ENCODE data around the gene ZRANB3. TPM values are rescaled to one million over a fixed set of nuclear protein-coding genes. Genes with fewer than 3 reads are reported as not detected.

The ZRANB3 gene
- total RNA-seq, 1 experiment from 2014 or later, result 15.9 TPM

- no peak for TF ChIP-seq HMGA2 (CRISPR knock-in tag; IDR thresholded peaks at IDR 0.05)
Measured at GRCh38 chr2:135218426-135218825, 312.6 kb downstream of the ZRANB3 start (continued).

DNA sequence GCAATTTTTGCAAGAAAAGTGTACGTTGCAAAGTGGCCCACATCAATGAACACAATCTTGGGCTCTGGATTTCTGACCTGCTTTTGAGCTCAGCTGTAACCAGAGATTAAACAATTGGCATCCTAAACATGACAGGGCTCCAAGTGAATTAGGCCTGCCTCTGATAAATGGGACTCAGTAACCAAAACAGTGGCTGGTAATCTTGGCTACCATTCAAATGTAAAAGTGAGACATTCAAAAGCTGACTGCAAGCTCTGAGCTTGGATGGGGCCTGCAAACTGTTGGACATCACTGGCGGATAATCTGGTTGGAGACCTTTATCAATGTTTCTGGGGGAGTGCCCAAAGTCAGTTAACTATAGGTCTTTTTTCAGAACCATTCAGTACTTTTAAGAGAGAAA lies 318.3 kb downstream of the ZRANB3 start:
- Mint-ChIP-seq H3K4me3 (no peak overlapping the region), H3K36me3 (peaks cover 10% of the 10 kb centered on the region), H3K4me1 (peaks cover 20% of the 10 kb centered on the region), H3K27me3 (ENCODE audit: low read depth) (no peaks in the 10 kb centered on the region), H3K27ac (peak overlapping the region; percentile 54; the same call in 1 of the 2 replicates), H3K9me3 (peaks cover 3% of the 10 kb centered on the region; the same call in 1 of the 2 replicates)
- POLR2A ChIA-PET, result interaction anchor here (0.6 kb wide), 1 partner anchor 41 kb away, joined by 3 read pairs; no protein-coding TSS in a partner anchor
- DNase-seq (ENCODE audit: low spot score), result no peak
- ATAC-seq, result peak; percentile 97
- no peak for TF ChIP-seq HMGA2 (CRISPR knock-in tag; IDR thresholded peaks at IDR 0.05)
- no peak for TF ChIP-seq GABPB1 (CRISPR knock-in tag; IDR thresholded peaks at IDR 0.05)
- no peak for TF ChIP-seq PRDM15 (CRISPR knock-in tag; IDR thresholded peaks at IDR 0.05)
- no peak for TF ChIP-seq NFE2L1 (CRISPR knock-in tag; IDR thresholded peaks at IDR 0.05)
- TF ChIP-seq, protein P1, sequence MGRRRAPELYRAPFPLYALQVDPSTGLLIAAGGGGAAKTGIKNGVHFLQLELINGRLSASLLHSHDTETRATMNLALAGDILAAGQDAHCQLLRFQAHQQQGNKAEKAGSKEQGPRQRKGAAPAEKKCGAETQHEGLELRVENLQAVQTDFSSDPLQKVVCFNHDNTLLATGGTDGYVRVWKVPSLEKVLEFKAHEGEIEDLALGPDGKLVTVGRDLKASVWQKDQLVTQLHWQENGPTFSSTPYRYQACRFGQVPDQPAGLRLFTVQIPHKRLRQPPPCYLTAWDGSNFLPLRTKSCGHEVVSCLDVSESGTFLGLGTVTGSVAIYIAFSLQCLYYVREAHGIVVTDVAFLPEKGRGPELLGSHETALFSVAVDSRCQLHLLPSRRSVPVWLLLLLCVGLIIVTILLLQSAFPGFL (CRISPR knock-in tag; IDR thresholded peaks at IDR 0.05; ENCODE audit: borderline replicate concordance), result no peak
- no peak for TF ChIP-seq ATF1 (CRISPR knock-in tag; IDR thresholded peaks at IDR 0.05)
- no peak for TF ChIP-seq ETV6 (CRISPR knock-in tag; IDR thresholded peaks at IDR 0.05)
- TF ChIP-seq, protein P2, sequence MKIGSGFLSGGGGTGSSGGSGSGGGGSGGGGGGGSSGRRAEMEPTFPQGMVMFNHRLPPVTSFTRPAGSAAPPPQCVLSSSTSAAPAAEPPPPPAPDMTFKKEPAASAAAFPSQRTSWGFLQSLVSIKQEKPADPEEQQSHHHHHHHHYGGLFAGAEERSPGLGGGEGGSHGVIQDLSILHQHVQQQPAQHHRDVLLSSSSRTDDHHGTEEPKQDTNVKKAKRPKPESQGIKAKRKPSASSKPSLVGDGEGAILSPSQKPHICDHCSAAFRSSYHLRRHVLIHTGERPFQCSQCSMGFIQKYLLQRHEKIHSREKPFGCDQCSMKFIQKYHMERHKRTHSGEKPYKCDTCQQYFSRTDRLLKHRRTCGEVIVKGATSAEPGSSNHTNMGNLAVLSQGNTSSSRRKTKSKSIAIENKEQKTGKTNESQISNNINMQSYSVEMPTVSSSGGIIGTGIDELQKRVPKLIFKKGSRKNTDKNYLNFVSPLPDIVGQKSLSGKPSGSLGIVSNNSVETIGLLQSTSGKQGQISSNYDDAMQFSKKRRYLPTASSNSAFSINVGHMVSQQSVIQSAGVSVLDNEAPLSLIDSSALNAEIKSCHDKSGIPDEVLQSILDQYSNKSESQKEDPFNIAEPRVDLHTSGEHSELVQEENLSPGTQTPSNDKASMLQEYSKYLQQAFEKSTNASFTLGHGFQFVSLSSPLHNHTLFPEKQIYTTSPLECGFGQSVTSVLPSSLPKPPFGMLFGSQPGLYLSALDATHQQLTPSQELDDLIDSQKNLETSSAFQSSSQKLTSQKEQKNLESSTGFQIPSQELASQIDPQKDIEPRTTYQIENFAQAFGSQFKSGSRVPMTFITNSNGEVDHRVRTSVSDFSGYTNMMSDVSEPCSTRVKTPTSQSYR (CRISPR knock-in tag; IDR thresholded peaks at IDR 0.05), result no peak
- no peak for TF ChIP-seq OVOL2 (CRISPR knock-in tag; IDR thresholded peaks at IDR 0.05; ENCODE audit: borderline replicate concordance)
- no peak for TF ChIP-seq ZNF232 (CRISPR knock-in tag; IDR thresholded peaks at IDR 0.05)
- no peak for TF ChIP-seq E2F4 (CRISPR knock-in tag; IDR thresholded peaks at IDR 0.05; ENCODE audit: borderline replicate concordance, low read depth)
- no peak for TF ChIP-seq TCF7 (CRISPR knock-in tag; IDR thresholded peaks at IDR 0.05; ENCODE audit: low read depth)
- no peak for TF ChIP-seq JAZF1 (CRISPR knock-in tag; IDR thresholded peaks at IDR 0.05)
- TF ChIP-seq FOXP4 (CRISPR knock-in tag; IDR thresholded peaks at IDR 0.05), result no peak
- TF ChIP-seq TEAD4 (CRISPR knock-in tag; IDR thresholded peaks at IDR 0.05), result no peak
- TF ChIP-seq IRF2 (CRISPR knock-in tag; IDR thresholded peaks at IDR 0.05; ENCODE audit: borderline replicate concordance, low read depth), result no peak
- no peak for TF ChIP-seq ESRRA (CRISPR knock-in tag; IDR thresholded peaks at IDR 0.05; ENCODE audit: borderline replicate concordance)
- TF ChIP-seq ZNF512 (CRISPR knock-in tag; IDR thresholded peaks at IDR 0.05; ENCODE audit: borderline replicate concordance), result no peak
- CTCF ChIA-PET, result interaction anchor here (0.9 kb wide), 1 partner anchor 208 kb away, joined by 3 read pairs; no protein-coding TSS in a partner anchor
